Cardiac muscle cell (in vitro differentiated cells and primary cell): ENCODE results near the gene TMEM214. TPM values are rescaled to one million over a fixed set of nuclear protein-coding genes. Genes with fewer than 3 reads are reported as not detected.

Experiments used
- DNase-seq, 2 donors: peaks; one replicate each; pipeline versions ENCODE4 v3.0.0 to v3.0.0-alpha.2; 2010 to 2017; ENCODE audit warnings: low read depth in 1 of 2, low spot score in 1 of 2
- H3K27ac ChIP-seq: fragments of 200-600 bp; sonication (generic); 2 replicates; pipeline ENCODE4 v1.5.1; 2016
- H3K27me3 ChIP-seq: fragments of 200-600 bp; sonication (generic); 2 replicates; pipeline ENCODE4 v1.6.0; 2016; ENCODE audit warnings: control low read depth
- H3K36me3 ChIP-seq: fragments of 200-600 bp; sonication (generic); 2 replicates; pipeline ENCODE4 v1.5.1; 2016; ENCODE audit warnings: control low read depth
- H3K4me1 ChIP-seq: fragments of 200-600 bp; sonication (generic); 2 replicates; pipeline ENCODE4 v1.8.1; 2017; ENCODE audit warnings: low read depth, mild to moderate bottlenecking, mixed run types
- H3K4me3 ChIP-seq: fragments of 200-600 bp; sonication (generic); 2 replicates; pipeline ENCODE4 v1.5.1; 2016; ENCODE audit warnings: mild to moderate bottlenecking
- H3K9me3 ChIP-seq: fragments of 200-600 bp; sonication (generic); 2 replicates; pipeline ENCODE4 v1.5.1; 2017; ENCODE audit warnings: low read depth, mild to moderate bottlenecking, control low read depth
- CTCF ChIP-seq: IDR thresholded peaks from 2 replicates; pipeline ENCODE4 v1.5.1; 2012; ENCODE audit warnings: low read depth, mild to moderate bottlenecking, low read length
- polyA plus RNA-seq: library from polyadenylated mRNA; unstranded; fragments of >200 nt; fragmentation: Nextera tagmentation; extraction: Ambion mirVana; gene quantifications from 2 replicates; pipeline ENCODE4 v1.2.1, GENCODE V29; 2016
- total RNA-seq: library from RNA; depleted of rRNA; stranded (reverse); fragments of >200 nt; gene quantifications from 2 replicates; pipeline ENCODE4 v1.2.3, GENCODE V29; 2016

Gene TMEM214
- total and polyA plus RNA-seq, 2 experiments from 2014 or later = 38.9 to 66.3 TPM

- Histone ChIP-seq H3K9me3 (no peaks in the 10 kb centered on the region), H3K27me3 (no peaks in the 10 kb centered on the region), H3K4me1 (peaks cover 75% of the 10 kb centered on the region), H3K27ac (peak overlapping the region; percentile 91), H3K4me3 (no peak overlapping the region), H3K36me3 (no peaks in the 10 kb centered on the region)
- TF ChIP-seq CTCF = no peak
- no peak for DNase-seq
Observed at GRCh38 chr2:27006602-27007415, 26.0 kb upstream of the TMEM214 start.

GRCh38 chr2:27007416-27008374 lies 25.1 kb upstream of the TMEM214 start:
- Histone ChIP-seq H3K4me3 (no peak overlapping the region), H3K27me3 (no peaks in the 10 kb centered on the region), H3K27ac (peak overlapping the region; percentile 91), H3K4me1 (peaks cover 69% of the 10 kb centered on the region), H3K36me3 (no peaks in the 10 kb centered on the region), H3K9me3 (no peaks in the 10 kb centered on the region)
- no peak for TF ChIP-seq CTCF
- DNase-seq = no peak

- no peak overlapping the region for H3K4me3 ChIP-seq
- H3K4me1 ChIP-seq = peaks cover 60% of the 10 kb centered on the region
- H3K27me3 ChIP-seq = no peaks in the 10 kb centered on the region
- no peak for DNase-seq
- no peaks in the 10 kb centered on the region for H3K9me3 ChIP-seq
- no peak for TF ChIP-seq CTCF
- H3K36me3 ChIP-seq = no peaks in the 10 kb centered on the region
- H3K27ac ChIP-seq = peak overlapping the region; percentile 91
Observed at GRCh38 chr2:27008678-27009077, 24.1 kb upstream of the TMEM214 start.

- Histone ChIP-seq H3K4me3 (no peak overlapping the region), H3K27me3 (no peaks in the 10 kb centered on the region), H3K4me1 (peaks cover 56% of the 10 kb centered on the region), H3K9me3 (no peaks in the 10 kb centered on the region), H3K27ac (peak overlapping the region; percentile 91), H3K36me3 (no peaks in the 10 kb centered on the region)
- DNase-seq = no peak
- TF ChIP-seq CTCF = no peak
Observed at GRCh38 chr2:27009083-27009482, 23.7 kb upstream of the TMEM214 start.

GRCh38 chr2:27009716-27010115 lies 23.0 kb upstream of the TMEM214 start:
- DNase-seq = no peak
- peak overlapping the region; percentile 91 for H3K27ac ChIP-seq
- H3K36me3 ChIP-seq = no peaks in the 10 kb centered on the region
- no peak for TF ChIP-seq CTCF
- H3K9me3 ChIP-seq = no peaks in the 10 kb centered on the region
- H3K27me3 ChIP-seq = no peaks in the 10 kb centered on the region
- peaks cover 50% of the 10 kb centered on the region for H3K4me1 ChIP-seq
- H3K4me3 ChIP-seq = no peak overlapping the region
